Liver (tissue), 9 donors: ENCODE measurements around the gene UNCX. TPM values are rescaled to one million over a fixed set of nuclear protein-coding genes. Genes with fewer than 3 reads are reported as not detected.

ENCODE experiments used
- DNase-seq: peaks from one replicate; pipeline ENCODE4 v3.0.0-alpha.2; 2017; ENCODE audit warnings: low spot score
- H3K27ac ChIP-seq, 2 donors: one replicate each; pipeline ENCODE4 v1.7.0; 2013; ENCODE audit warnings: inconsistent platforms in 2 of 2, low read length in 2 of 2, control low read depth in 1 of 2, low read depth in 1 of 2, mild to moderate bottlenecking in 1 of 2
- H3K27me3 ChIP-seq, 4 donors: one replicate each; pipeline versions ENCODE4 v1.6.1 to v1.7.0; 2013; ENCODE audit warnings: low read length in 3 of 4, inconsistent platforms in 1 of 4, mild to moderate bottlenecking in 1 of 4, moderate library complexity in 1 of 4; ENCODE audit not compliant: control insufficient read depth in 4 of 4, insufficient read depth in 4 of 4
- H3K36me3 ChIP-seq, 4 donors: one replicate each; pipeline versions ENCODE4 v1.6.1 to v1.7.0; 2013; ENCODE audit warnings: low read length in 3 of 4, mild to moderate bottlenecking in 3 of 4, low read depth in 1 of 4, moderate library complexity in 1 of 4; ENCODE audit not compliant: control insufficient read depth in 4 of 4, insufficient read depth in 3 of 4
- H3K4me1 ChIP-seq, 4 donors: one replicate each; pipeline versions ENCODE4 v1.6.1 to v1.7.0; 2013; ENCODE audit warnings: low read length in 3 of 4, mild to moderate bottlenecking in 3 of 4, moderate library complexity in 1 of 4; ENCODE audit not compliant: control insufficient read depth in 4 of 4, insufficient read depth in 4 of 4
- H3K4me3 ChIP-seq, 3 donors: one replicate each; pipeline versions ENCODE4 v1.6.1 to v1.7.0; 2013; ENCODE audit warnings: low read length in 3 of 3, control low read depth in 1 of 3, low read depth in 1 of 3, mild to moderate bottlenecking in 1 of 3
- H3K9ac ChIP-seq, 2 donors: one replicate each; pipeline ENCODE4 v1.7.0; 2013; ENCODE audit warnings: low read length in 2 of 2, mild to moderate bottlenecking in 2 of 2, moderate library complexity in 2 of 2, control low read depth in 1 of 2, low read depth in 1 of 2
- H3K9me3 ChIP-seq, 4 donors: one replicate each; pipeline versions ENCODE4 v1.6.1 to v1.7.0; 2013; ENCODE audit warnings: low read length in 3 of 4; ENCODE audit not compliant: control insufficient read depth in 4 of 4
- EGR1 ChIP-seq, 2 donors: IDR thresholded peaks; 2 replicates each; pipeline ENCODE4 v1.6.1; 2016 to 2018; ENCODE audit warnings: antibody characterized with exemption in 2 of 2, low read depth in 2 of 2
- FOXA1 ChIP-seq: IDR thresholded peaks from 2 replicates; pipeline ENCODE4 v1.6.1; 2016; ENCODE audit warnings: antibody characterized with exemption
- FOXA2 ChIP-seq: IDR thresholded peaks from 2 replicates; pipeline ENCODE4 v1.6.1; 2016; ENCODE audit warnings: antibody characterized with exemption
- GABPA ChIP-seq, 2 donors: IDR thresholded peaks in 1 of 2; conservative IDR thresholded peaks in 1 of 2; 2 replicates each; pipeline ENCODE4 v1.6.1; 2016; ENCODE audit warnings: antibody characterized with exemption in 2 of 2, mild to moderate bottlenecking in 1 of 2, moderate library complexity in 1 of 2
- HNF4A ChIP-seq, 2 donors: conservative IDR thresholded peaks; 2 replicates each; pipeline ENCODE4 v1.6.1; 2016; ENCODE audit warnings: antibody characterized with exemption in 2 of 2, mild to moderate bottlenecking in 2 of 2
- HNF4G ChIP-seq: IDR thresholded peaks from 2 replicates; pipeline ENCODE4 v1.6.1; 2016; ENCODE audit warnings: antibody characterized with exemption
- JUND ChIP-seq, 2 donors: IDR thresholded peaks; 2 replicates each; pipeline ENCODE4 v1.6.1; 2016; ENCODE audit warnings: antibody characterized with exemption in 2 of 2
- NR2F2 ChIP-seq: IDR thresholded peaks from 2 replicates; pipeline ENCODE4 v1.6.1; 2016; ENCODE audit warnings: antibody characterized with exemption
- RAD21 ChIP-seq, 2 donors: IDR thresholded peaks; 2 replicates each; pipeline ENCODE4 v1.6.1; 2016; ENCODE audit warnings: antibody characterized with exemption in 2 of 2, mild to moderate bottlenecking in 2 of 2
- RXRA ChIP-seq, 2 donors: IDR thresholded peaks; 2 replicates each; pipeline ENCODE4 v1.6.1; 2017 to 2018; ENCODE audit warnings: antibody characterized with exemption in 2 of 2, mild to moderate bottlenecking in 1 of 2
- SP1 ChIP-seq: IDR thresholded peaks from 2 replicates; pipeline ENCODE4 v1.6.1; 2018; ENCODE audit warnings: antibody characterized with exemption, mild to moderate bottlenecking
- TAF1 ChIP-seq: conservative IDR thresholded peaks from 2 replicates; pipeline ENCODE4 v1.6.1; 2016; ENCODE audit warnings: antibody characterized with exemption, mild to moderate bottlenecking
- YY1 ChIP-seq: IDR thresholded peaks from 2 replicates; pipeline ENCODE4 v1.6.1; 2016; ENCODE audit warnings: antibody characterized with exemption, mild to moderate bottlenecking
- WGBS: extraction: QIAGEN DNeasy Blood & Tissue Kit; methylation state at CpG from one replicate; pipeline ENCODE4 v1.1.7; 2013; 5-methylcytosine and 5-hydroxymethylcytosine counted together
- polyA plus RNA-seq, 2 donors: library from polyadenylated mRNA; stranded (reverse) in 1 of 2; unstranded in 1 of 2; fragments of 200-250 nt in 1 of 2; fragments of >200 nt in 1 of 2; fragmentation: Nextera tagmentation in 1 of 2; extraction: Ambion mirVana in 1 of 2; gene quantifications; one replicate each; pipeline versions ENCODE4 v1.2.1 to v1.2.3, GENCODE V29; 2013 to 2015
- total RNA-seq, 2 donors: library from RNA; depleted of rRNA; stranded (reverse); fragments of >200 nt; gene quantifications; one replicate each; pipeline ENCODE4 v1.2.3, GENCODE V29; 2014
- TF ChIP-seq, protein P1 (sequence below): fragments of 150-350 bp; IDR thresholded peaks from 2 replicates; pipeline ENCODE4 v1.5.1; 2017; ENCODE audit warnings: improper control_type of control experiment, low read depth, low read length; ENCODE audit not compliant: missing input control
- TF ChIP-seq, protein P2 (sequence below): IDR thresholded peaks from 2 replicates; pipeline ENCODE4 v1.6.1; 2016; ENCODE audit warnings: antibody characterized with exemption, mild to moderate bottlenecking
- TF ChIP-seq, protein P3 (sequence below): IDR thresholded peaks from 2 replicates; pipeline ENCODE4 v1.6.1; 2016; ENCODE audit warnings: antibody characterized with exemption
- TF ChIP-seq, protein P4 (sequence below): IDR thresholded peaks from 2 replicates; pipeline ENCODE4 v1.6.1; 2016; ENCODE audit warnings: antibody characterized with exemption
- TF ChIP-seq, protein P5 (sequence below): IDR thresholded peaks from 2 replicates; pipeline ENCODE4 v1.6.1; 2016; ENCODE audit warnings: antibody characterized with exemption
- donor health status: healthy.
- donor health status: healthy.
- donor health status: healthy.
- donor health status: healthy.
- donor health status: healthy.

UNCX gene
- total and polyA plus RNA-seq, 4 donors: not detected

DNA sequence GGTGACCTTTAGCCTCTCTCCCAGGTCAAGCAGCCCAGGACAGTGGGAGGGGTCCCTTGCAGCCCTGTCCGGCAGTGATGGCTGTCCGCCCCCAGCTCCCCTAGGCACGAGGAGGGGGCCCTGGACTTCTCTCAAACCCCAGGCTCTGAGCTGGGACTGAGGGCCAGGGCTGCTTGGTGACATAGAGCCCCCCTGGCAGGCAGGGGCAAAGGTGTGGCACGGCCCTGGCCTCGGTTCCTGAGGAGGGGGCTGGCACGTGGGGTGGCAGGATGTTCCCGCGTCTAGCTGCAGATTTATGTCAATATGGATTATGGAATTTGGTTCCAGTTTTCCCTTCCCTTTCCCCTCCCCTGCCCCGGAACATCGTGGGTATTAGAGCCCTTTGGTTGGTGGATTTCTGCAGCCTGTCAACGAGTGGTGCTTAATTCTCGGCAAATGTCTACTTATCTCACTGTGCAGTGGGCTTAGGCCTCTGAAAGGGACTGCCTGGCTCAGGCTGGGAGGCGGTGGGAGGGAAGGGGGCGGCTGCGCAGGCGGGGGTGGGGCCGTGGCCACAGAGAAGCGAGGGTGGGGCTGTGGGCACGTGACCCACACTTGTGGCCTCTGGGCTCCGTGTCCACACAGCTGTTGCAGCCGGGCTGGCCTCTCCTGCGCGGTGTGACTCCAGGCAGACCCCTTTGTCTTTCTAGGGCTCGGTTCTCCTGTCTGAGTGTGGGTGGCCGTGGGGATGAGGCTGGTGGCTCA lies 19.3 kb downstream of the UNCX start:
- 60% methylated on average over 25 of the region's 25 CpGs for WGBS
- Histone ChIP-seq H3K27ac (no peak overlapping the region), H3K4me1 (peaks cover 0 to 7% (median 0%) of the 10 kb centered on the region in 4 donors), H3K36me3 (no peaks in the 10 kb centered on the region), H3K4me3 (no peak overlapping the region), H3K9me3 (no peaks in the 10 kb centered on the region), H3K27me3 (peaks cover 5 to 13% (median 11%) of the 10 kb centered on the region in 4 donors), H3K9ac (no peak overlapping the region)
- DNase-seq: no peak
- TF ChIP-seq GABPA (IDR thresholded peaks at IDR 0.05 in 1 of 2, conservative IDR thresholded peaks at IDR 0.05 in 1 of 2) (no peak), FOXA2 (no peak), HNF4G (no peak), RAD21 (IDR thresholded peaks at IDR 0.05) (no peak), NR2F2 (no peak), FOXA1 (no peak), YY1 (no peak), RXRA (IDR thresholded peaks at IDR 0.05) (no peak), JUND (IDR thresholded peaks at IDR 0.05) (no peak), TAF1 (no peak), SP1 (no peak)
- TF ChIP-seq, protein P1, sequence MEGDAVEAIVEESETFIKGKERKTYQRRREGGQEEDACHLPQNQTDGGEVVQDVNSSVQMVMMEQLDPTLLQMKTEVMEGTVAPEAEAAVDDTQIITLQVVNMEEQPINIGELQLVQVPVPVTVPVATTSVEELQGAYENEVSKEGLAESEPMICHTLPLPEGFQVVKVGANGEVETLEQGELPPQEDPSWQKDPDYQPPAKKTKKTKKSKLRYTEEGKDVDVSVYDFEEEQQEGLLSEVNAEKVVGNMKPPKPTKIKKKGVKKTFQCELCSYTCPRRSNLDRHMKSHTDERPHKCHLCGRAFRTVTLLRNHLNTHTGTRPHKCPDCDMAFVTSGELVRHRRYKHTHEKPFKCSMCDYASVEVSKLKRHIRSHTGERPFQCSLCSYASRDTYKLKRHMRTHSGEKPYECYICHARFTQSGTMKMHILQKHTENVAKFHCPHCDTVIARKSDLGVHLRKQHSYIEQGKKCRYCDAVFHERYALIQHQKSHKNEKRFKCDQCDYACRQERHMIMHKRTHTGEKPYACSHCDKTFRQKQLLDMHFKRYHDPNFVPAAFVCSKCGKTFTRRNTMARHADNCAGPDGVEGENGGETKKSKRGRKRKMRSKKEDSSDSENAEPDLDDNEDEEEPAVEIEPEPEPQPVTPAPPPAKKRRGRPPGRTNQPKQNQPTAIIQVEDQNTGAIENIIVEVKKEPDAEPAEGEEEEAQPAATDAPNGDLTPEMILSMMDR: no peak
- TF ChIP-seq, protein P2, sequence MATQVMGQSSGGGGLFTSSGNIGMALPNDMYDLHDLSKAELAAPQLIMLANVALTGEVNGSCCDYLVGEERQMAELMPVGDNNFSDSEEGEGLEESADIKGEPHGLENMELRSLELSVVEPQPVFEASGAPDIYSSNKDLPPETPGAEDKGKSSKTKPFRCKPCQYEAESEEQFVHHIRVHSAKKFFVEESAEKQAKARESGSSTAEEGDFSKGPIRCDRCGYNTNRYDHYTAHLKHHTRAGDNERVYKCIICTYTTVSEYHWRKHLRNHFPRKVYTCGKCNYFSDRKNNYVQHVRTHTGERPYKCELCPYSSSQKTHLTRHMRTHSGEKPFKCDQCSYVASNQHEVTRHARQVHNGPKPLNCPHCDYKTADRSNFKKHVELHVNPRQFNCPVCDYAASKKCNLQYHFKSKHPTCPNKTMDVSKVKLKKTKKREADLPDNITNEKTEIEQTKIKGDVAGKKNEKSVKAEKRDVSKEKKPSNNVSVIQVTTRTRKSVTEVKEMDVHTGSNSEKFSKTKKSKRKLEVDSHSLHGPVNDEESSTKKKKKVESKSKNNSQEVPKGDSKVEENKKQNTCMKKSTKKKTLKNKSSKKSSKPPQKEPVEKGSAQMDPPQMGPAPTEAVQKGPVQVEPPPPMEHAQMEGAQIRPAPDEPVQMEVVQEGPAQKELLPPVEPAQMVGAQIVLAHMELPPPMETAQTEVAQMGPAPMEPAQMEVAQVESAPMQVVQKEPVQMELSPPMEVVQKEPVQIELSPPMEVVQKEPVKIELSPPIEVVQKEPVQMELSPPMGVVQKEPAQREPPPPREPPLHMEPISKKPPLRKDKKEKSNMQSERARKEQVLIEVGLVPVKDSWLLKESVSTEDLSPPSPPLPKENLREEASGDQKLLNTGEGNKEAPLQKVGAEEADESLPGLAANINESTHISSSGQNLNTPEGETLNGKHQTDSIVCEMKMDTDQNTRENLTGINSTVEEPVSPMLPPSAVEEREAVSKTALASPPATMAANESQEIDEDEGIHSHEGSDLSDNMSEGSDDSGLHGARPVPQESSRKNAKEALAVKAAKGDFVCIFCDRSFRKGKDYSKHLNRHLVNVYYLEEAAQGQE: no peak

DNA sequence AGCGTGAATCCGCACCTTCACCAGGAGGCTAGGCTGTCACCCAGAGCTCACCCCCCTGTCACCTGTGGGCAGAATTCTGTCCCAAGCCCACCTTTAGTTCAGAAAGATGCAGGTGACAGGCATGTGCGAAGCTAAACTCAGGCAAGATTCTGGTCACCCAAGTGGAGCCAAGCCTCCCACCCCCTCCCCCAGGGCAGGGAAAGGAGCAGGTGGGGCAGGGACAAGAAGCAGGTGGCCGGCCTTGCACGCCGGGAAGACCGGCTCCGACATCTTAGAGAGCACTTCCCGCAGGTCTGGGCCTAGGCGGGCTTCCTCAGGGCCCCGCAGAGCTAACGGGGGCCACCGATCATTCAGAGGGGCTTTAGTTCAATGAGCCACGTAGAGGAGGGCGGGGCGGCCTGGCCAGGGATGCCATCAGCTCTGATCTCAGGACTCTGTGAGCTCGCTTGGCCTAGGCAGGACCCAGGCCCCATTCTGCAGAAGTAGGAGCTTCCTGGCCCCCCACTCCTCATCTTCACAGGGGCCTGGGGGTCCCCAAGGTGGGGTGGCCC lies 19.9 kb downstream of the UNCX start:
- Histone ChIP-seq H3K36me3 (no peaks in the 10 kb centered on the region), H3K27ac (no peak overlapping the region), H3K27me3 (peaks cover 5 to 12% (median 11%) of the 10 kb centered on the region in 4 donors), H3K9me3 (no peaks in the 10 kb centered on the region), H3K4me1 (peaks cover 0 to 4% (median 0%) of the 10 kb centered on the region in 4 donors), H3K9ac (no peak overlapping the region), H3K4me3 (no peak overlapping the region)
- no peak for DNase-seq
- WGBS: 86% methylated on average over 17 of the region's 17 CpGs
- TF ChIP-seq, protein P1: no peak
- TF ChIP-seq FOXA1: no peak
- TF ChIP-seq, protein P3, sequence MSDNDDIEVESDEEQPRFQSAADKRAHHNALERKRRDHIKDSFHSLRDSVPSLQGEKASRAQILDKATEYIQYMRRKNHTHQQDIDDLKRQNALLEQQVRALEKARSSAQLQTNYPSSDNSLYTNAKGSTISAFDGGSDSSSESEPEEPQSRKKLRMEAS: no peak
- TF ChIP-seq SP1: no peak
- no peak for TF ChIP-seq NR2F2
- no peak for TF ChIP-seq RAD21 (IDR thresholded peaks at IDR 0.05)
- TF ChIP-seq GABPA (IDR thresholded peaks at IDR 0.05 in 1 of 2, conservative IDR thresholded peaks at IDR 0.05 in 1 of 2): no peak
- TF ChIP-seq, protein P4, sequence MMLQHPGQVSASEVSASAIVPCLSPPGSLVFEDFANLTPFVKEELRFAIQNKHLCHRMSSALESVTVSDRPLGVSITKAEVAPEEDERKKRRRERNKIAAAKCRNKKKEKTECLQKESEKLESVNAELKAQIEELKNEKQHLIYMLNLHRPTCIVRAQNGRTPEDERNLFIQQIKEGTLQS: no peak
- TF ChIP-seq, protein P5, sequence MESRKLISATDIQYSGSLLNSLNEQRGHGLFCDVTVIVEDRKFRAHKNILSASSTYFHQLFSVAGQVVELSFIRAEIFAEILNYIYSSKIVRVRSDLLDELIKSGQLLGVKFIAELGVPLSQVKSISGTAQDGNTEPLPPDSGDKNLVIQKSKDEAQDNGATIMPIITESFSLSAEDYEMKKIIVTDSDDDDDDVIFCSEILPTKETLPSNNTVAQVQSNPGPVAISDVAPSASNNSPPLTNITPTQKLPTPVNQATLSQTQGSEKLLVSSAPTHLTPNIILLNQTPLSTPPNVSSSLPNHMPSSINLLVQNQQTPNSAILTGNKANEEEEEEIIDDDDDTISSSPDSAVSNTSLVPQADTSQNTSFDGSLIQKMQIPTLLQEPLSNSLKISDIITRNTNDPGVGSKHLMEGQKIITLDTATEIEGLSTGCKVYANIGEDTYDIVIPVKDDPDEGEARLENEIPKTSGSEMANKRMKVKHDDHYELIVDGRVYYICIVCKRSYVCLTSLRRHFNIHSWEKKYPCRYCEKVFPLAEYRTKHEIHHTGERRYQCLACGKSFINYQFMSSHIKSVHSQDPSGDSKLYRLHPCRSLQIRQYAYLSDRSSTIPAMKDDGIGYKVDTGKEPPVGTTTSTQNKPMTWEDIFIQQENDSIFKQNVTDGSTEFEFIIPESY: no peak
- no peak for TF ChIP-seq EGR1 (IDR thresholded peaks at IDR 0.05; ENCODE audit: low read depth in 2 of 2)
- no peak for TF ChIP-seq HNF4G
- TF ChIP-seq HNF4A (conservative IDR thresholded peaks at IDR 0.05): no peak
- TF ChIP-seq YY1: no peak
- no peak for TF ChIP-seq FOXA2
- TF ChIP-seq JUND (IDR thresholded peaks at IDR 0.05): no peak
- TF ChIP-seq RXRA (IDR thresholded peaks at IDR 0.05): no peak
